Erythroblast (primary cell): Measurements from ENCODE around the gene CDKAL1.

Experiments
- GATA1 ChIP-seq: IDR thresholded peaks from 2 replicates; pipeline ENCODE4 v1.6.1; 2011; ENCODE audit warnings: low read depth, mild to moderate bottlenecking, control low read depth, low read length, moderate library complexity
- POLR2A ChIP-seq: IDR thresholded peaks from 2 replicates; pipeline ENCODE4 v1.6.1; 2011; ENCODE audit warnings: mild to moderate bottlenecking, low read length

DNA sequence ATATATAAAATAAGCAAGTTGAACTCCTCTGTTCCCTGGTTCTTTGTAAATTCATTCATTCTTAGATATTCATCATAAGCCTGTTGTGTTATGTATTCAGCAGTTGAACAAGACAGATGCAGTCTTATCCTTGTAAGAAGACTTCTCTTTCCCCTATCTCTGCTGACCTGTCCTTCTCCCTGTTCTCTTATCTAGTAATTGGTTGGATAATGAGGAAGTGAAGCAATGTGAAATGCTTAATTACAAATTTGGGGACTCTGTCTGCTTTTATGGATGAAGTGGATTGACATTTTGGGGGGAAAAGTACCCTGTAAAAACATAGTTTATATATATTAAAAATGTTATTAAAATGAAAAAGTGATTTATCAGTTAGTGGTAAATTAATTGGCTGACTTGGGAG, 37.0 kb downstream of the CDKAL1 start:
- TF ChIP-seq POLR2A (no peak), GATA1 (no peak)
